H1 (cell line): ENCODE results near the gene TRIP13. TPM values are rescaled to one million over a fixed set of nuclear protein-coding genes. Genes with fewer than 3 reads are reported as not detected.

Experiments used
- CTCF ChIA-PET: fragments of 300-600 bp; sonication (Branson Sonifier 250); formaldehyde crosslinking; loops from one replicate; lab custom pipeline; 2021; ENCODE audit not compliant: partially characterized antibody; lab: Charles Lee
- POLR2A ChIA-PET: fragments of 300-600 bp; sonication (Branson Sonifier 250); formaldehyde crosslinking; loops from one replicate; lab custom pipeline; 2021; ENCODE audit warnings: inconsistent platforms; ENCODE audit not compliant: partially characterized antibody; lab: Charles Lee
- DNase-seq, 2 experiments: peaks; one replicate each; pipeline versions ENCODE4 v3.0.0 to v3.0.0-alpha.2; 2010 to 2022; ENCODE audit warnings: low spot score in 2 of 2, low read depth in 1 of 2, mixed read lengths in 1 of 2
- FAIRE-seq: peaks from 2 replicates; lab custom pipeline; 2011; peaks lifted over from hg19 to GRCh38; lab: Jason Lieb, UNC
- H2AFZ ChIP-seq: 2 replicates; pipeline ENCODE4 v1.8.1; 2012; ENCODE audit warnings: low read length, inconsistent platforms
- H2AK5ac ChIP-seq: 2 replicates; pipeline ENCODE4 v1.6.1; 2013; ENCODE audit warnings: low read depth, low read length
- H2BK120ac ChIP-seq: replicated peaks from 2 replicates; pipeline ENCODE3; 2013; ENCODE audit warnings: low read depth, low read length, inconsistent platforms
- H2BK12ac ChIP-seq: 2 replicates; pipeline ENCODE4 v1.6.1; 2013; ENCODE audit warnings: low read depth, low read length
- H2BK15ac ChIP-seq: 2 replicates; pipeline ENCODE4 v1.6.1; 2013; ENCODE audit warnings: low read length
- H2BK20ac ChIP-seq: 2 replicates; pipeline ENCODE4 v1.6.1; 2013; ENCODE audit warnings: low read length
- H2BK5ac ChIP-seq: 2 replicates; pipeline ENCODE4 v1.6.1; 2013; ENCODE audit warnings: low read depth, low read length
- H3K14ac ChIP-seq: 2 replicates; pipeline ENCODE4 v1.6.1; 2013; ENCODE audit warnings: inconsistent platforms; ENCODE audit not compliant: insufficient read length
- H3K18ac ChIP-seq: 2 replicates; pipeline ENCODE4 v1.6.1; 2013; ENCODE audit warnings: low read length; ENCODE audit errors: extremely low read depth
- H3K23ac ChIP-seq: 2 replicates; pipeline ENCODE4 v1.6.1; 2013; ENCODE audit warnings: inconsistent platforms; ENCODE audit not compliant: insufficient read length
- H3K23me2 ChIP-seq: 2 replicates; pipeline ENCODE4 v1.6.1; 2013; ENCODE audit warnings: low read depth, low read length
- H3K27ac ChIP-seq: 2 replicates; pipeline ENCODE4 v1.6.1; 2011; ENCODE audit warnings: low read depth, low read length, inconsistent platforms
- H3K27me3 ChIP-seq, 4 experiments: replicated peaks in 1 of 4; 1 replicate in 1 of 4; 2 replicates in 3 of 4; pipeline versions ENCODE4 v1.6.1 to v1.8.1; 2011 to 2013; ENCODE audit warnings: low read length in 3 of 4, mild to moderate bottlenecking in 3 of 4, inconsistent platforms in 2 of 4, mixed read lengths in 2 of 4, moderate library complexity in 1 of 4; ENCODE audit not compliant: control insufficient read depth in 3 of 4, insufficient read depth in 3 of 4; ENCODE audit errors: extremely low read depth in 1 of 4
- H3K36me3 ChIP-seq, 4 experiments: 2 replicates each; pipeline versions ENCODE4 v1.6.1 to v1.8.1; 2011 to 2013; ENCODE audit warnings: mild to moderate bottlenecking in 4 of 4, low read length in 3 of 4, moderate library complexity in 2 of 4, control low read depth in 1 of 4, inconsistent platforms in 1 of 4; ENCODE audit not compliant: insufficient read depth in 4 of 4, control insufficient read depth in 2 of 4
- H3K4ac ChIP-seq: replicated peaks from 2 replicates; pipeline ENCODE3; 2013; ENCODE audit warnings: low read length, low read depth, mixed read lengths, inconsistent platforms; ENCODE audit not compliant: insufficient read length
- H3K4me1 ChIP-seq, 4 experiments: replicated peaks in 1 of 4; 1 replicate in 1 of 4; 2 replicates in 3 of 4; pipeline versions ENCODE4 v1.6.1 to v1.8.1; 2011 to 2013; ENCODE audit warnings: low read length in 3 of 4, inconsistent platforms in 2 of 4, mixed read lengths in 1 of 4; ENCODE audit not compliant: insufficient read depth in 4 of 4, control insufficient read depth in 3 of 4
- H3K4me2 ChIP-seq, 2 experiments: 2 replicates each; pipeline versions ENCODE4 v1.6.1 to v1.8.1; 2011 to 2013; ENCODE audit warnings: low read depth in 2 of 2, low read length in 2 of 2, control low read depth in 1 of 2, inconsistent platforms in 1 of 2, mild to moderate bottlenecking in 1 of 2; ENCODE audit not compliant: insufficient read depth in 1 of 2
- H3K4me3 ChIP-seq, 4 experiments: fragments of 200-600, 300-600 bp in 1 of 4; sonication (generic), shearing (Covaris generic), sonication (Bioruptor Twin) in 1 of 4; 2 replicates each; pipeline versions ENCODE4 v1.5.1 to v1.8.1; 2011 to 2016; ENCODE audit warnings: low read length in 4 of 4, low read depth in 3 of 4, control low read depth in 2 of 4, inconsistent platforms in 2 of 4, mild to moderate bottlenecking in 2 of 4, mixed read lengths in 1 of 4, moderate library complexity in 1 of 4; ENCODE audit not compliant: insufficient read depth in 2 of 4; ENCODE audit errors: extremely low read depth in 1 of 4
- H3K56ac ChIP-seq: replicated peaks from 2 replicates; pipeline ENCODE3; 2013; ENCODE audit warnings: low read depth, mild to moderate bottlenecking, mixed read lengths, low read length, inconsistent platforms; ENCODE audit not compliant: insufficient read length
- H3K79me1 ChIP-seq: 2 replicates; pipeline ENCODE4 v1.6.1; 2013; ENCODE audit warnings: low read depth, low read length, control low read depth
- H3K79me2 ChIP-seq, 2 experiments: 2 replicates each; pipeline versions ENCODE4 v1.6.1 to v1.8.1; 2012 to 2013; ENCODE audit warnings: low read length in 2 of 2, mild to moderate bottlenecking in 2 of 2, inconsistent platforms in 1 of 2; ENCODE audit not compliant: insufficient read depth in 2 of 2, control insufficient read depth in 1 of 2
- H3K9ac ChIP-seq, 4 experiments: replicated peaks in 1 of 4; 1 replicate in 1 of 4; 2 replicates in 3 of 4; pipeline versions ENCODE4 v1.6.1 to v1.8.1; 2011 to 2013; ENCODE audit warnings: low read depth in 3 of 4, low read length in 3 of 4, control low read depth in 2 of 4, mild to moderate bottlenecking in 2 of 4, moderate library complexity in 2 of 4, inconsistent platforms in 1 of 4; ENCODE audit errors: extremely low read depth in 1 of 4
- H3K9me3 ChIP-seq, 2 experiments: 2 replicates each; pipeline versions ENCODE4 v1.6.1 to v1.8.1; 2012 to 2013; ENCODE audit warnings: mild to moderate bottlenecking in 2 of 2, moderate library complexity in 2 of 2, control low read depth in 1 of 2, inconsistent platforms in 1 of 2, low read depth in 1 of 2, low read length in 1 of 2, mixed read lengths in 1 of 2; ENCODE audit not compliant: insufficient read depth in 2 of 2
- H4K20me1 ChIP-seq, 2 experiments: replicated peaks in 1 of 2; 2 replicates each; pipeline versions ENCODE3 to v1.8.1; 2011 to 2013; ENCODE audit warnings: inconsistent platforms in 2 of 2, low read length in 2 of 2, mild to moderate bottlenecking in 1 of 2; ENCODE audit not compliant: insufficient read depth in 2 of 2, control insufficient read depth in 1 of 2
- H4K5ac ChIP-seq: 2 replicates; pipeline ENCODE4 v1.6.1; 2013; ENCODE audit warnings: low read length, low read depth, mixed read lengths, inconsistent platforms; ENCODE audit not compliant: insufficient read length
- H4K8ac ChIP-seq: 2 replicates; pipeline ENCODE4 v1.8.0; 2013; ENCODE audit warnings: mild to moderate bottlenecking, moderate library complexity, low read length, inconsistent platforms; ENCODE audit not compliant: insufficient read depth; ENCODE audit errors: extremely low read depth
- H4K91ac ChIP-seq: replicated peaks from 2 replicates; pipeline ENCODE3; 2013; ENCODE audit warnings: low read length, mixed read lengths, inconsistent platforms; ENCODE audit not compliant: insufficient read length
- BCL11A ChIP-seq, 2 experiments: IDR thresholded peaks; one replicate each; pipeline ENCODE4 v1.6.1; 2011; ENCODE audit warnings: low read depth in 2 of 2, low read length in 2 of 2, mild to moderate bottlenecking in 2 of 2
- MAFK ChIP-seq: IDR thresholded peaks from 2 replicates; pipeline ENCODE4 v1.6.1; 2012; ENCODE audit warnings: low read depth, mild to moderate bottlenecking, improper control_type of control experiment, low read length
- RNF2 ChIP-seq: fragments of 200-900, 300-1000 bp; sonication (generic); IDR thresholded peaks from 2 replicates; pipeline ENCODE4 v1.7.1; 2016; ENCODE audit warnings: borderline replicate concordance, low read depth, mild to moderate bottlenecking, antibody characterized with exemption, low read length; ENCODE audit not compliant: poor library complexity, severe bottlenecking; ENCODE audit errors: missing control alignments
- SP4 ChIP-seq: IDR thresholded peaks from 2 replicates; pipeline ENCODE4 v1.6.1; 2012; ENCODE audit warnings: low read length, inconsistent platforms
- WGBS, 2 experiments: shearing (Covaris generic) in 1 of 2; methylation state at CpG; one replicate each; pipeline versions ENCODE4 v1.1.6 to v1.1.7; 2013 to 2015; ENCODE audit warnings: low lambda C conversion rate in 2 of 2, mixed read lengths in 2 of 2, inconsistent platforms in 1 of 2, low coverage in 1 of 2, missing lambda C conversion rate in 1 of 2; ENCODE audit not compliant: insufficient replicate concordance in 2 of 2, insufficient coverage in 1 of 2, insufficient read length in 1 of 2; ENCODE audit errors: extremely low coverage in 1 of 2, missing lambda C conversion rate in 1 of 2; 5-methylcytosine and 5-hydroxymethylcytosine counted together
- polyA plus RNA-seq, 7 experiments: library from polyadenylated mRNA; depleted of rRNA in 3 of 7; stranded (reverse) in 5 of 7; unstranded in 2 of 7; fragments of >200 nt in 5 of 7; fragments of 200-250 nt in 2 of 7; gene quantifications; 1 replicate in 5 of 7; 2 replicates in 1 of 7; 4 replicates in 1 of 7; pipeline versions ENCODE4 v1.2.1 to v1.2.3, GENCODE V29; 2011 to 2013; ENCODE audit warnings: missing spikeins in 2 of 7, mixed read lengths in 2 of 7
- total RNA-seq: library from RNA; stranded (reverse); fragmentation: NEBNext Ultra II Directional; extraction: Animal tissue kit (Norgen Biotek cat#: 25700); gene quantifications from 2 replicates; pipeline ENCODE4 v1.2.1, GENCODE V29; 2021

The TRIP13 gene
- total and polyA plus RNA-seq, 2 of the 8 experiments (the other 6 are each of a cell fraction or from before 2014, with no cell fraction given): 20.0 to 39.2 TPM

- no peak overlapping the region for H4K5ac ChIP-seq
- H2AFZ ChIP-seq: no peak overlapping the region
- CTCF ChIA-PET: no interaction called here
- POLR2A ChIA-PET: interaction anchor here (1.8 to 2.1 kb wide), 2 partner anchors 8 to 32 kb away, joined by 5 to 20 read pairs; partner anchors contain the start of gene ZDHHC11
- 97% methylated on average over 11 of the region's 11 CpGs; no CpG with 5 or more reads in 1 of the 2 experiments for WGBS, 2 experiments
- no peak overlapping the region for H3K27ac ChIP-seq
- no peak overlapping the region for H3K23ac ChIP-seq
- no peak overlapping the region for H2BK15ac ChIP-seq
- no peak overlapping the region for H3K9ac ChIP-seq
- H3K18ac ChIP-seq: no peak overlapping the region
- DNase-seq (no peak), FAIRE-seq (no peak)
- H2AK5ac ChIP-seq: no peak overlapping the region
- no peak overlapping the region for H3K56ac ChIP-seq
- no peaks in the 10 kb centered on the region for H3K4me1 ChIP-seq
- no peak overlapping the region for H2BK12ac ChIP-seq
- H3K36me3 ChIP-seq: peaks cover 4 to 11% (median 9%) of the 10 kb centered on the region in 4 experiments; a peak in 4 of 8 replicates
- H3K4ac ChIP-seq: no peak overlapping the region
- H3K4me2 ChIP-seq: no peak overlapping the region
- no peaks in the 10 kb centered on the region for H3K27me3 ChIP-seq
- H3K79me1 ChIP-seq: peaks cover 4% of the 10 kb centered on the region
- no peak overlapping the region for H2BK120ac ChIP-seq
- H4K8ac ChIP-seq: no peak overlapping the region
- TF ChIP-seq RNF2: no peak
- TF ChIP-seq BCL11A (IDR thresholded peaks at IDR 0.05; ENCODE audit: low read depth in 2 of 2, low read length in 2 of 2): no peak
- TF ChIP-seq MAFK: no peak
- no peak for TF ChIP-seq SP4
- H3K9me3 ChIP-seq: no peaks in the 10 kb centered on the region
- peak overlapping the region; percentile 5; the same call in 1 of the 2 replicates for H2BK5ac ChIP-seq
- peaks cover 11% of the 10 kb centered on the region; the same call in 1 of the 2 replicates for H3K23me2 ChIP-seq
- no peak overlapping the region for H4K91ac ChIP-seq
- H3K4me3 ChIP-seq: no peak overlapping the region
- H3K79me2 ChIP-seq: no peaks in the 10 kb centered on the region
- H2BK20ac ChIP-seq: no peak overlapping the region
- peaks cover 2 to 29% of the 10 kb centered on the region in 2 experiments for H4K20me1 ChIP-seq
- no peak overlapping the region for H3K14ac ChIP-seq
Observed at GRCh38 chr5:858726-859125, 34.0 kb upstream of the TRIP13 start.
